Transverse colon (tissue), 4 donors: ENCODE results near the gene RBM10. TPM values are rescaled to one million over a fixed set of nuclear protein-coding genes. Genes with fewer than 3 reads are reported as not detected.
A peak's percentile ranks its signal among the peaks of the same experiment; 100 is the strongest.

Experiments
- DNase-seq: peaks from one replicate; pipeline ENCODE4 v3.0.0-alpha.2; 2019
- H3K27ac ChIP-seq, 4 donors: fragments of 200-600 bp; sonication (generic); 2 replicates each; pipeline ENCODE4 v1.5.1; 2016 to 2018; ENCODE audit warnings: inconsistent platforms in 4 of 4
- H3K27me3 ChIP-seq: fragments of 200-600 bp; sonication (generic); 2 replicates; pipeline ENCODE4 v1.5.1; 2017; ENCODE audit warnings: inconsistent platforms
- H3K36me3 ChIP-seq, 4 donors: fragments of 200-600 bp; sonication (generic); 2 replicates each; pipeline ENCODE4 v1.5.1; 2017 to 2019; ENCODE audit warnings: inconsistent platforms in 4 of 4
- H3K4me1 ChIP-seq, 4 donors: fragments of 200-600 bp; sonication (generic); 2 replicates each; pipeline ENCODE4 v1.5.1; 2017 to 2020; ENCODE audit warnings: inconsistent platforms in 4 of 4
- H3K4me3 ChIP-seq, 4 donors: fragments of 200-600 bp; sonication (generic); 1 replicate in 1 of 4; 2 replicates in 3 of 4; pipeline versions ENCODE4 v1.5.1 to v1.6.1; 2017 to 2019; ENCODE audit warnings: inconsistent platforms in 4 of 4
- H3K9me3 ChIP-seq, 2 donors: fragments of 200-600 bp; sonication (generic); 2 replicates each; pipeline ENCODE4 v1.5.1; 2017 to 2019; ENCODE audit warnings: inconsistent platforms in 2 of 2
- CTCF ChIP-seq, 5 experiments: fragments of 200-600 bp in 3 of 5; fragments of 450-650 bp in 2 of 5; sonication (generic) in 3 of 5; IDR thresholded peaks; 1 replicate in 2 of 5; 2 replicates in 3 of 5; pipeline ENCODE4 v1.5.1; 2016 to 2017; ENCODE audit warnings: antibody characterized with exemption in 5 of 5, inconsistent platforms in 3 of 5, mild to moderate bottlenecking in 2 of 5, moderate library complexity in 1 of 5
- EP300 ChIP-seq: sonication (generic); formaldehyde crosslinking; IDR thresholded peaks from one replicate; pipeline ENCODE4 v1.6.1; 2017; ENCODE audit warnings: antibody characterized with exemption, low read depth
- POLR2A ChIP-seq: fragments of 450-650 bp; IDR thresholded peaks from one replicate; pipeline ENCODE4 v1.6.1; 2016; ENCODE audit warnings: antibody characterized with exemption, mild to moderate bottlenecking, moderate library complexity
- POLR2AphosphoS5 ChIP-seq, 3 donors: sonication (generic); formaldehyde crosslinking; IDR thresholded peaks; one replicate each; pipeline ENCODE4 v1.6.1; 2016; ENCODE audit warnings: antibody characterized with exemption in 3 of 3
- whole genome bisulfite sequencing, 2 donors: methylation state at CpG; one replicate each; pipeline ENCODE4 v1.1.5; 2018; ENCODE audit warnings: low coverage in 1 of 2; 5-methylcytosine and 5-hydroxymethylcytosine counted together
- in situ Hi-C, 4 donors: fragments of 200-750 bp; cut with MboI; loops; one replicate each; pipeline versions ENCODE4 v1.15.0 to v1.15.1; 2017; ENCODE audit warnings: low sequenced_read_pairs in 3 of 4, low pct_ligation_motif_present in 1 of 4, low pct_unique_long_range_greater_than_20kb in 1 of 4
- intact Hi-C: fragments of 100-400 bp; cut with DNase I; formaldehyde crosslinking; loops from one replicate; pipeline ENCODE4 v1.15.1; 2023; ENCODE audit warnings: low total_unique reads
- small RNA-seq, 4 donors: library from RNA; depleted of rRNA; stranded (forward); fragments of <200 nt; gene quantifications; one replicate each; pipeline ENCODE3, GENCODE V24; 2016
- total RNA-seq, 4 donors: library from RNA; depleted of rRNA; stranded (reverse); fragments of >200 nt; gene quantifications; one replicate each; pipeline ENCODE4 v1.1.0, GENCODE V29; 2016

The RBM10 gene
- total RNA-seq, 4 donors from 2014 or later = 28.6 to 70.8 (median 31.5) TPM

GRCh38 chrX:47233333-47234113 is 88.5 kb downstream of the RBM10 start:
- Histone ChIP-seq H3K4me1 (peaks cover 0 to 6% (median 4%) of the 10 kb centered on the region in 4 donors), H3K27ac (peak overlapping the region; percentile 94 to 99 (median 97)), H3K9me3 (no peaks in the 10 kb centered on the region), H3K36me3 (no peaks in the 10 kb centered on the region), H3K27me3 (no peaks in the 10 kb centered on the region), H3K4me3 (peak overlapping the region; percentile 56 to 83 (median 70))
- in situ Hi-C loops (no loop called here), intact Hi-C loops (no loop called here)
- peak; percentile 96 for DNase-seq
- peak in 1 of 3 donors; percentile 52 for TF ChIP-seq POLR2AphosphoS5 (IDR thresholded peaks at IDR 0.05)
- peak; percentile 69 for TF ChIP-seq EP300
- TF ChIP-seq CTCF (IDR thresholded peaks at IDR 0.05) = no peak
- peak; percentile 32 for TF ChIP-seq POLR2A
- 0 to 38% methylated on average over 4 to 51 of the region's 51 CpGs for WGBS, 2 donors

- no peak for DNase-seq
- H3K9me3 ChIP-seq = no peaks in the 10 kb centered on the region
- no peak for TF ChIP-seq POLR2AphosphoS5 (IDR thresholded peaks at IDR 0.05)
- TF ChIP-seq POLR2A = no peak
- no peak for TF ChIP-seq CTCF (IDR thresholded peaks at IDR 0.05)
- no peak for TF ChIP-seq EP300
- WGBS, 2 donors = 62 to 67% methylated on average over 2 to 3 of the region's 3 CpGs
- peak overlapping the region; percentile 94 to 99 (median 97) for H3K27ac ChIP-seq
- no peaks in the 10 kb centered on the region for H3K27me3 ChIP-seq
- intact Hi-C loops (no loop called here), in situ Hi-C loops (no loop called here)
- peak overlapping the region in 3 of 4 donors; percentile 56 to 83 (median 60) for H3K4me3 ChIP-seq
- H3K4me1 ChIP-seq = peaks cover 0 to 6% (median 4%) of the 10 kb centered on the region in 4 donors
- no peaks in the 10 kb centered on the region for H3K36me3 ChIP-seq
These were observed 89.6 kb downstream of the RBM10 start for GRCh38 chrX:47234583-47234982.

- Histone ChIP-seq H3K4me3 (no peak overlapping the region), H3K27ac (peak overlapping the region; percentile 94 to 99 (median 97)), H3K27me3 (no peaks in the 10 kb centered on the region), H3K9me3 (no peaks in the 10 kb centered on the region), H3K36me3 (no peaks in the 10 kb centered on the region), H3K4me1 (peaks cover 0 to 6% (median 4%) of the 10 kb centered on the region in 4 donors)
- WGBS, 2 donors = 77 to 83% methylated on average over 3 to 4 of the region's 4 CpGs
- no peak for DNase-seq
- TF ChIP-seq EP300 (no peak), CTCF (IDR thresholded peaks at IDR 0.05) (no peak), POLR2A (no peak)
- in situ Hi-C loops (no loop called here), intact Hi-C loops (no loop called here)
These were observed 90.7 kb downstream of the RBM10 start for GRCh38 chrX:47235691-47236103.

Small RNA genes lying within 50 kb of the gene (small RNA-seq; reads per million reads assigned to genes)
- 0 reads per million in 4 donors for gene RNU12-2P

Other genes starting within 250 kb of the RBM10 start
- gene JADE3, start 232.8 kb upstream of the RBM10 start, total RNA-seq = 1 to 10 TPM in 3 of 4 donors, under 1 TPM in 1; 0.60 to 5.6 (median 3.1) TPM
- gene RGN, start 66.8 kb upstream of the RBM10 start, total RNA-seq = 1 to 10 TPM in 1 of 4 donors, under 1 TPM in 1, not detected in 2; 0.96 to 1.3 TPM
- gene NDUFB11, start 519 bp upstream of the RBM10 start, total RNA-seq = 10 to 100 TPM; 64.3 to 91.1 (median 71.4) TPM
- 100 to 1,000 TPM; 145 to 182 (median 163) TPM for gene UBA1, start 48.6 kb downstream of the RBM10 start, total RNA-seq
- gene CDK16, start 73.5 kb downstream of the RBM10 start, total RNA-seq = 100 to 1,000 TPM; 105 to 181 (median 151) TPM
- gene USP11, start 87.8 kb downstream of the RBM10 start, total RNA-seq = 10 to 100 TPM in 3 of 4 donors, 1 to 10 TPM in 1; 5.0 to 45.3 (median 22.3) TPM
- under 1 TPM in 2 of 4 donors, not detected in 2; 0.14 to 0.32 TPM for gene ZNF157, start 225.4 kb downstream of the RBM10 start, total RNA-seq